Testis (tissue), 2 donors: ENCODE measurements around the gene ERVFRD-1.

Experiments
- CTCF ChIP-seq, 3 experiments: fragments of 450-650 bp in 2 of 3; fragments of 200-600 bp in 1 of 3; sonication (generic) in 1 of 3; IDR thresholded peaks; one replicate each; pipeline ENCODE4 v1.5.1; 2016 to 2019; ENCODE audit warnings: antibody characterized with exemption in 3 of 3, mild to moderate bottlenecking in 2 of 3, moderate library complexity in 1 of 3
- POLR2A ChIP-seq: fragments of 450-650 bp; IDR thresholded peaks from one replicate; pipeline ENCODE4 v1.6.1; 2017; ENCODE audit warnings: antibody characterized with exemption, mild to moderate bottlenecking, moderate library complexity

GRCh38 chr6:11056871-11057270 lies 54.7 kb downstream of the ERVFRD-1 start:
- TF ChIP-seq CTCF (IDR thresholded peaks at IDR 0.05) = no peak
- TF ChIP-seq POLR2A = no peak
